ENCODE results near the gene TEK.

TEK gene

GRCh38 chr9:27165068-27165467 is 56.0 kb downstream of the TEK start:
- Histone ChIP-seq H3K27me3 (ENCODE audit: control insufficient read depth, insufficient read depth, low read length) (no peaks in the 10 kb centered on the region), H3K79me2 (no peaks in the 10 kb centered on the region), H3K9me3 (ENCODE audit: control insufficient read depth, low read length) (no peaks in the 10 kb centered on the region), H2AFZ (no peak overlapping the region), H3K4me1 (no peaks in the 10 kb centered on the region), H3K27ac (no peak overlapping the region), H3K9ac (no peak overlapping the region), H3K4me3 (ENCODE audit: low read depth, low read length) (no peak overlapping the region), H3K36me3 (ENCODE audit: control insufficient read depth, insufficient read depth, low read length) (no peaks in the 10 kb centered on the region), H3K4me2 (ENCODE audit: low read length) (no peak overlapping the region)
- TF ChIP-seq CTCF (IDR thresholded peaks at IDR 0.05) = no peak

- TF ChIP-seq CTCF (IDR thresholded peaks at IDR 0.05) = no peak
- Histone ChIP-seq H3K4me2 (ENCODE audit: low read length) (no peak overlapping the region), H3K27me3 (ENCODE audit: control insufficient read depth, insufficient read depth, low read length) (no peaks in the 10 kb centered on the region), H2AFZ (no peak overlapping the region), H3K4me1 (no peaks in the 10 kb centered on the region), H3K36me3 (ENCODE audit: control insufficient read depth, insufficient read depth, low read length) (no peaks in the 10 kb centered on the region), H3K4me3 (ENCODE audit: low read depth, low read length) (no peak overlapping the region), H3K9ac (no peak overlapping the region), H3K9me3 (ENCODE audit: control insufficient read depth, low read length) (no peaks in the 10 kb centered on the region), H3K79me2 (no peaks in the 10 kb centered on the region), H3K27ac (no peak overlapping the region)
Measured at GRCh38 chr9:27165670-27166069, 56.6 kb downstream of the TEK start.

DNA sequence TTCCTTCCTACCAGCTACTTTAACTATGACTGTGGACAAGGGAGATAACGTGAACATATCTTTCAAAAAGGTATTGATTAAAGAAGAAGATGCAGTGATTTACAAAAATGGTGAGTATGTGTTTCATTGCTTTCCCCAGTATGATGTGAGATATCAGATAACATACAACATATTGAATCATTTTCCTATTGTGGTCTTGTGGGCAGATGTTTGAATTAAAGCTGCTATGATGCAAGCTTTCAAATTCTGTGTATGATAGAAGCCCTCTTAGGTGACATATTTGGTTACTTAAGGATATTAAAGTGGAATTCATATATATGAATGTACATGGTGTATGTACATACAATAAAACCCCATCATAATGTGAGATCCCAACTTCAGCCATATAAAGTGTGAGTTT is 59.5 kb downstream of the TEK start:
- Histone ChIP-seq H3K4me1 (no peaks in the 10 kb centered on the region), H3K4me2 (ENCODE audit: low read length) (no peak overlapping the region), H3K36me3 (ENCODE audit: control insufficient read depth, insufficient read depth, low read length) (no peaks in the 10 kb centered on the region), H3K4me3 (ENCODE audit: low read depth, low read length) (no peak overlapping the region), H3K27me3 (ENCODE audit: control insufficient read depth, insufficient read depth, low read length) (no peaks in the 10 kb centered on the region), H2AFZ (no peak overlapping the region), H3K27ac (no peak overlapping the region), H3K9ac (no peak overlapping the region), H3K9me3 (ENCODE audit: control insufficient read depth, low read length) (no peaks in the 10 kb centered on the region), H3K79me2 (no peaks in the 10 kb centered on the region)
- no peak for TF ChIP-seq CTCF (IDR thresholded peaks at IDR 0.05)

- H3K36me3 ChIP-seq (ENCODE audit: control insufficient read depth, insufficient read depth, low read length) = no peaks in the 10 kb centered on the region
- no peak overlapping the region for H3K4me2 ChIP-seq (ENCODE audit: low read length)
- H3K4me3 ChIP-seq (ENCODE audit: low read depth, low read length) = no peak overlapping the region
- H3K27me3 ChIP-seq (ENCODE audit: control insufficient read depth, insufficient read depth, low read length) = no peaks in the 10 kb centered on the region
- no peaks in the 10 kb centered on the region for H3K79me2 ChIP-seq
- H3K27ac ChIP-seq = no peak overlapping the region
- H3K4me1 ChIP-seq = no peaks in the 10 kb centered on the region
- H2AFZ ChIP-seq = no peak overlapping the region
- no peak overlapping the region for H3K9ac ChIP-seq
- H3K9me3 ChIP-seq (ENCODE audit: control insufficient read depth, low read length) = no peaks in the 10 kb centered on the region
- no peak for TF ChIP-seq CTCF (IDR thresholded peaks at IDR 0.05)
Measured at GRCh38 chr9:27168951-27169350, 59.9 kb downstream of the TEK start.

- Histone ChIP-seq H3K79me2 (no peaks in the 10 kb centered on the region), H3K9ac (no peak overlapping the region), H3K27ac (no peak overlapping the region), H2AFZ (no peak overlapping the region), H3K36me3 (ENCODE audit: control insufficient read depth, insufficient read depth, low read length) (no peaks in the 10 kb centered on the region), H3K4me1 (no peaks in the 10 kb centered on the region), H3K27me3 (ENCODE audit: control insufficient read depth, insufficient read depth, low read length) (no peaks in the 10 kb centered on the region), H3K9me3 (ENCODE audit: control insufficient read depth, low read length) (no peaks in the 10 kb centered on the region), H3K4me2 (ENCODE audit: low read length) (no peak overlapping the region), H3K4me3 (ENCODE audit: low read depth, low read length) (no peak overlapping the region)
- no peak for TF ChIP-seq CTCF (IDR thresholded peaks at IDR 0.05)
Measured at GRCh38 chr9:27176971-27177370, 67.9 kb downstream of the TEK start.
